GM19467 (cell line): ENCODE measurements around the gene SPATA31C1.
"Not testable (repeated sequence)": the region's sequence is repeated elsewhere in the genome, so short reads cannot be mapped to it uniquely, and the experiment has no call there.

Source experiments
- ATAC-seq: cut with Tn5 transposase; IDR thresholded peaks from one replicate; pipeline ENCODE4 v1.9.1; 2021; ENCODE audit warnings: mild to moderate bottlenecking, moderate library complexity; ENCODE audit not compliant: unreplicated experiment

SPATA31C1 gene

GRCh38 chr9:87917662-87918061 lies at the start of gene SPATA31C1:
Gene SPATA31C1 (plus strand): TSS chr9:87917962.
- not testable (repeated sequence) for ATAC-seq

- no peak for ATAC-seq
These were observed 49.6 kb upstream of the SPATA31C1 start for GRCh38 chr9:87868175-87868574.

GRCh38 chr9:87868635-87869034 lies 49.1 kb upstream of the SPATA31C1 start:
- no peak for ATAC-seq

- no peak for ATAC-seq
These were observed 48.7 kb upstream of the SPATA31C1 start for GRCh38 chr9:87869082-87869481.

GRCh38 chr9:87871425-87872078 lies 46.2 kb upstream of the SPATA31C1 start:
- no peak for ATAC-seq

GRCh38 chr9:87872079-87872624 lies 45.6 kb upstream of the SPATA31C1 start:
- no peak for ATAC-seq

- ATAC-seq: no peak
These were observed 44.0 kb upstream of the SPATA31C1 start for GRCh38 chr9:87873607-87874303.

- no peak for ATAC-seq
These were observed 43.5 kb upstream of the SPATA31C1 start for GRCh38 chr9:87874304-87874623.

GRCh38 chr9:87875060-87875459 lies 42.7 kb upstream of the SPATA31C1 start:
- no peak for ATAC-seq

GRCh38 chr9:87875831-87876545 lies 41.8 kb upstream of the SPATA31C1 start:
- no peak for ATAC-seq

GRCh38 chr9:87876708-87877107 lies 41.1 kb upstream of the SPATA31C1 start:
- no peak for ATAC-seq

- ATAC-seq: no peak
These were observed 38.7 kb upstream of the SPATA31C1 start for GRCh38 chr9:87878989-87879511.

GRCh38 chr9:87880116-87880515 lies 37.6 kb upstream of the SPATA31C1 start:
- no peak for ATAC-seq

GRCh38 chr9:87880683-87881082 lies 37.1 kb upstream of the SPATA31C1 start:
- ATAC-seq: no peak

- no peak for ATAC-seq
These were observed 35.1 kb upstream of the SPATA31C1 start, which contains the start of gene SPATA31E1 for GRCh38 chr9:87882627-87883026. Gene SPATA31E1 (plus strand): TSS chr9:87882877. CDS start chr9:87882892, 15 bp downstream.

- no peak for ATAC-seq
These were observed 34.5 kb upstream of the SPATA31C1 start for GRCh38 chr9:87883274-87883673.

- no peak for ATAC-seq
These were observed 33.8 kb upstream of the SPATA31C1 start for GRCh38 chr9:87883990-87884389.

GRCh38 chr9:87884578-87885459 lies 32.9 kb upstream of the SPATA31C1 start:
- ATAC-seq: no peak

- ATAC-seq: no peak
These were observed 32.1 kb upstream of the SPATA31C1 start for GRCh38 chr9:87885484-87886189.
